PC-9 (cell line): ENCODE results near the gene MTHFD1L.

Experiments
- EZH2 ChIP-seq: fragments of 200-600 bp; sonication (generic); IDR thresholded peaks from 2 replicates; pipeline ENCODE4 v1.8.0; 2017; ENCODE audit warnings: antibody characterized with exemption, low read depth
- TF ChIP-seq, protein P1 (sequence below): fragments of 200-600 bp; sonication (generic); conservative IDR thresholded peaks from 2 replicates; pipeline ENCODE4 v1.6.1; 2017; ENCODE audit warnings: mixed run types, antibody characterized with exemption, mild to moderate bottlenecking, moderate library complexity

DNA sequence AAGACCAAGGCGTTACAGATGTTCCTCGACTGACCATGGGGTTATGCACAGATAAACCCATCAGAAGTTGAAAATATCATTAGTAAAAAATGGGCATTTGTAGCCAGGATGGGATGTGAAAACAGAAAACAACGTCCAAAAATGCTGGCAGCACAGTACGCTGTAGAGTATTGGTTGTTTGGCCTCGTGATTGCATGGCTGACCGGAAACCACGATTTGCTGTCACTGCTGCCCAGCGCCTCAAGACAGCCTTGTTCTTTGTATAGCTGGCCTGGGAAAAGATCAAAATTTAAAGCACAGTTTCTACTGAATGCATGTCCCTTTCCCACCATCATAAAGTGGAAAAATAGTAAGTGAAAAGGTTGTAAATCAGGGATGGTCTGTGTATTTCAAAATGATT is 41.9 kb downstream of the MTHFD1L start:
- TF ChIP-seq, protein P1, sequence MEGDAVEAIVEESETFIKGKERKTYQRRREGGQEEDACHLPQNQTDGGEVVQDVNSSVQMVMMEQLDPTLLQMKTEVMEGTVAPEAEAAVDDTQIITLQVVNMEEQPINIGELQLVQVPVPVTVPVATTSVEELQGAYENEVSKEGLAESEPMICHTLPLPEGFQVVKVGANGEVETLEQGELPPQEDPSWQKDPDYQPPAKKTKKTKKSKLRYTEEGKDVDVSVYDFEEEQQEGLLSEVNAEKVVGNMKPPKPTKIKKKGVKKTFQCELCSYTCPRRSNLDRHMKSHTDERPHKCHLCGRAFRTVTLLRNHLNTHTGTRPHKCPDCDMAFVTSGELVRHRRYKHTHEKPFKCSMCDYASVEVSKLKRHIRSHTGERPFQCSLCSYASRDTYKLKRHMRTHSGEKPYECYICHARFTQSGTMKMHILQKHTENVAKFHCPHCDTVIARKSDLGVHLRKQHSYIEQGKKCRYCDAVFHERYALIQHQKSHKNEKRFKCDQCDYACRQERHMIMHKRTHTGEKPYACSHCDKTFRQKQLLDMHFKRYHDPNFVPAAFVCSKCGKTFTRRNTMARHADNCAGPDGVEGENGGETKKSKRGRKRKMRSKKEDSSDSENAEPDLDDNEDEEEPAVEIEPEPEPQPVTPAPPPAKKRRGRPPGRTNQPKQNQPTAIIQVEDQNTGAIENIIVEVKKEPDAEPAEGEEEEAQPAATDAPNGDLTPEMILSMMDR: no peak
- TF ChIP-seq EZH2: no peak
